Measurements from ENCODE around the gene FBXO47. TPM values are rescaled to one million over a fixed set of nuclear protein-coding genes. Genes with fewer than 3 reads are reported as not detected.
"Not testable (repeated sequence)": the region's sequence is repeated elsewhere in the genome, so short reads cannot be mapped to it uniquely, and the experiment has no call there.

The FBXO47 gene
- total RNA-seq, 4 donors from 2014 or later = not detected

- no peaks in the 10 kb centered on the region for H3K9me3 ChIP-seq
- no peak for TF ChIP-seq POLR2AphosphoS5 (IDR thresholded peaks at IDR 0.05)
- TF ChIP-seq, protein P1, sequence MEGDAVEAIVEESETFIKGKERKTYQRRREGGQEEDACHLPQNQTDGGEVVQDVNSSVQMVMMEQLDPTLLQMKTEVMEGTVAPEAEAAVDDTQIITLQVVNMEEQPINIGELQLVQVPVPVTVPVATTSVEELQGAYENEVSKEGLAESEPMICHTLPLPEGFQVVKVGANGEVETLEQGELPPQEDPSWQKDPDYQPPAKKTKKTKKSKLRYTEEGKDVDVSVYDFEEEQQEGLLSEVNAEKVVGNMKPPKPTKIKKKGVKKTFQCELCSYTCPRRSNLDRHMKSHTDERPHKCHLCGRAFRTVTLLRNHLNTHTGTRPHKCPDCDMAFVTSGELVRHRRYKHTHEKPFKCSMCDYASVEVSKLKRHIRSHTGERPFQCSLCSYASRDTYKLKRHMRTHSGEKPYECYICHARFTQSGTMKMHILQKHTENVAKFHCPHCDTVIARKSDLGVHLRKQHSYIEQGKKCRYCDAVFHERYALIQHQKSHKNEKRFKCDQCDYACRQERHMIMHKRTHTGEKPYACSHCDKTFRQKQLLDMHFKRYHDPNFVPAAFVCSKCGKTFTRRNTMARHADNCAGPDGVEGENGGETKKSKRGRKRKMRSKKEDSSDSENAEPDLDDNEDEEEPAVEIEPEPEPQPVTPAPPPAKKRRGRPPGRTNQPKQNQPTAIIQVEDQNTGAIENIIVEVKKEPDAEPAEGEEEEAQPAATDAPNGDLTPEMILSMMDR (IDR thresholded peaks at IDR 0.05) = no peak
- no peak for TF ChIP-seq POLR2A (IDR thresholded peaks at IDR 0.05)
- TF ChIP-seq EP300 (IDR thresholded peaks at IDR 0.05) = no peak
- 83% methylated on average over 3 of the region's 3 CpGs for WGBS
Measured at GRCh38 chr17:38959508-38959907, 7.7 kb downstream of the FBXO47 start.

DNA sequence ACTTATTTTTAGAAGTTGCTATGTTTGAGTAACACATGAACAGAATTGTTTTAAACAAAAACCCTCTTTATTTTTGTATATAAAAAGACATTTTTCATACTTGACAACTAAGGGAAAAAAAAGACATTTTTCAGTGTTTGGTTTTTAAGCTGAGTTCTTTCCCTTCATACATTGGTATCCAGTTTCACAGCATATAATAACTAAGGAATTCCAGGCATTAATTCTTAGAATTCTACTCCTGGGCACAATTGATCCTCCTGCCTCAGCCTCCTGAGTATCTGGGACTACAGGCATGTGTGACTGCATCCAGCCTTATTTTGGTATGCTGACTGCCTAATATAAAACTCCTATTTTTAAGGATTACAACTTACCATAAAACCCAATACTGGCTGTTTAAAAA, 8.4 kb downstream of the FBXO47 start:
- TF ChIP-seq POLR2AphosphoS5 (IDR thresholded peaks at IDR 0.05) = no peak
- no peak for TF ChIP-seq EP300 (IDR thresholded peaks at IDR 0.05)
- Histone ChIP-seq H3K9me3 (no peaks in the 10 kb centered on the region), H3K27me3 (no peaks in the 10 kb centered on the region), H3K4me1 (no peaks in the 10 kb centered on the region), H3K4me3 (no peak overlapping the region), H3K27ac (no peak overlapping the region), H3K36me3 (no peaks in the 10 kb centered on the region)
- DNase-seq (ENCODE audit: low spot score in 2 of 2) = no peak

More at GRCh38 chr17:38959508-38959907, 7.7 kb downstream of the FBXO47 start:
- Histone ChIP-seq H3K36me3 (no peaks in the 10 kb centered on the region), H3K27ac (no peak overlapping the region), H3K4me3 (no peak overlapping the region), H3K4me1 (no peaks in the 10 kb centered on the region), H3K27me3 (no peaks in the 10 kb centered on the region)
- no peak for DNase-seq (ENCODE audit: low spot score in 2 of 2)

GRCh38 chr17:38958326-38958725, 8.9 kb downstream of the FBXO47 start:
- no peaks in the 10 kb centered on the region for H3K27me3 ChIP-seq
- H3K4me1 ChIP-seq = no peaks in the 10 kb centered on the region
- H3K9me3 ChIP-seq = no peaks in the 10 kb centered on the region
- TF ChIP-seq EP300 (IDR thresholded peaks at IDR 0.05) = no peak
- TF ChIP-seq POLR2AphosphoS5 (IDR thresholded peaks at IDR 0.05) = no peak
- TF ChIP-seq, protein P1 (IDR thresholded peaks at IDR 0.05) = no peak
- no peak for TF ChIP-seq POLR2A (IDR thresholded peaks at IDR 0.05)
- no peaks in the 10 kb centered on the region for H3K36me3 ChIP-seq
- no peak overlapping the region for H3K27ac ChIP-seq
- no peak overlapping the region for H3K4me3 ChIP-seq
- WGBS = 4% methylated on average over 1 of the region's 1 CpG
- DNase-seq (ENCODE audit: low spot score in 2 of 2) = no peak

DNA sequence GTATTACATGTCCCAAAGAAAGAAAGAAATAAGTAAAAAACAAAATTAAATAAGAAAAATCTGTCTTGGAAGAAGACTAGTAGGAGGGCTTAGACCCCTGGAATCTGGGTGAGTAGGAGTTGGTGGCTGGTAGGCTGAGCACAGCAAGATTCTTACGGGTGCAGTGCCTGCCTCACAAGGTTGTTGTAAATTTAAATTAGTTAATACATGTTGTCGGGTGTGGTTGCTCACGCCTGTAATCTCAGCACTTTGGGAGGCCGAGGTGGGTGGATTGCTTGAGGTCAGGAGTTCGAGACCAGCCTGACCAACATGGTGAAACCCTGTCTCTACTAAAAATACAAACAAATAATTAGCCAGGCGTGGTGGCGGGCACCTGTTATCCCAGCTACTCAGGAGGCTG, 13.4 kb downstream of the FBXO47 start:
- not testable (repeated sequence) for H3K9me3 ChIP-seq; H3K4me3 ChIP-seq; H3K27me3 ChIP-seq; H3K4me1 ChIP-seq; DNase-seq (ENCODE audit: low spot score in 2 of 2); H3K36me3 ChIP-seq; H3K27ac ChIP-seq
- WGBS = 81% methylated on average over 7 of the region's 7 CpGs

DNA sequence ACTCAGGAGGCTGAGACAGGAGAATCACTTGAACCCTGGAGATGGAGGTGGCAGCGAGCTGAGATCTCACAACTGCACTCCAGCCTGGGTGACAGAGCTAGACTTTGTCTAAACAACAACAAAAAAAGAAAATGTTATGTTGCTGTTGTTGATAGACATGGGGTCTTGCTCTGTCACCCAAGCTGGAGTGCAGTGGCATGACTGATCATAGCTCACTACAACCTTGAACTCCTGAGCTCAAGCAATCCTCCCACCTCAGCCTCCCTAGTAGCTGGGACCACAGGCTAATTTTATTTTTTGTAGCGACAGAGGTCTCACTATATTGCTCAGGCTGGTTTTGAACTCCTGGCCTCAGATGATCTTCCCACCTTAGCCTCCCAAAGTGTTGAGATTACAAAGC, 20.0 kb downstream of the FBXO47 start:
- H3K27ac ChIP-seq = no peak overlapping the region
- no peaks in the 10 kb centered on the region for H3K9me3 ChIP-seq
- WGBS = 80% methylated on average over 2 of the region's 2 CpGs
- no peaks in the 10 kb centered on the region for H3K36me3 ChIP-seq
- H3K4me3 ChIP-seq = no peak overlapping the region
- TF ChIP-seq POLR2A (IDR thresholded peaks at IDR 0.05) (no peak), POLR2AphosphoS5 (IDR thresholded peaks at IDR 0.05) (no peak), EP300 (IDR thresholded peaks at IDR 0.05) (no peak)
- TF ChIP-seq, protein P1 (IDR thresholded peaks at IDR 0.05) = no peak
- H3K27me3 ChIP-seq = no peaks in the 10 kb centered on the region
- no peaks in the 10 kb centered on the region for H3K4me1 ChIP-seq
- no peak for DNase-seq (ENCODE audit: low spot score in 2 of 2)

DNA sequence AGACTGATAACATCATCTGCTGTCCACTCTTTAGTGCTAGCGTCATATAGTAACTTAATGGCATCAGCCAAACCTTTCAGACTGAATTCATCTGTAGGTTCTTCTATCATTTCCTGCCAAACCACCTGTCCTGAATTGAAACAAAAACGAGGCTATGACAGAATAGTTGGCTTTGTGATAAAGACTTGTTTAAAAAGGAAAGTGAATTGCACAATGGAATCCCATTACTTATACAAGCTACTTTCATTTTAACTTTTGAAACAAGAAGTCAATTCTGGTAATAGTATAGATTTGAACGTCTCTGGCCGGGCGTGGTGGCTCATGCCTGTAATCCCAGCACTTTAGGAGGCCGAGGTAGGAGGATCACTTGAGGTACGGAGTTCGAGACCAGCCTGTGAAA, 23.6 kb downstream of the FBXO47 start:
- Histone ChIP-seq H3K9me3 (no peaks in the 10 kb centered on the region), H3K4me3 (no peak overlapping the region), H3K27ac (no peak overlapping the region), H3K36me3 (no peaks in the 10 kb centered on the region), H3K27me3 (no peaks in the 10 kb centered on the region), H3K4me1 (no peaks in the 10 kb centered on the region)
- no peak for DNase-seq (ENCODE audit: low spot score in 2 of 2)
- TF ChIP-seq POLR2A (IDR thresholded peaks at IDR 0.05) (no peak), POLR2AphosphoS5 (IDR thresholded peaks at IDR 0.05) (no peak)
- WGBS = 64% methylated on average over 8 of the region's 8 CpGs

- Histone ChIP-seq H3K9me3 (no peaks in the 10 kb centered on the region), H3K4me1 (no peaks in the 10 kb centered on the region), H3K36me3 (no peaks in the 10 kb centered on the region), H3K27ac (no peak overlapping the region), H3K27me3 (no peaks in the 10 kb centered on the region), H3K4me3 (no peak overlapping the region)
- WGBS = 49% methylated on average over 4 of the region's 4 CpGs
- TF ChIP-seq EP300 (IDR thresholded peaks at IDR 0.05) (no peak), POLR2A (IDR thresholded peaks at IDR 0.05) (no peak), POLR2AphosphoS5 (IDR thresholded peaks at IDR 0.05) (no peak)
- TF ChIP-seq, protein P1 (IDR thresholded peaks at IDR 0.05) = no peak
- DNase-seq (ENCODE audit: low spot score in 2 of 2) = no peak
Measured at GRCh38 chr17:38942696-38943334, 24.4 kb downstream of the FBXO47 start.
